GM21576 (cell line): Measurements from ENCODE around the gene GULP1.

Experiments used
- ATAC-seq: cut with Tn5 transposase; IDR thresholded peaks from one replicate; pipeline ENCODE4 v1.9.1; 2021; ENCODE audit warnings: mild to moderate bottlenecking, moderate library complexity; ENCODE audit not compliant: unreplicated experiment

The GULP1 gene

DNA sequence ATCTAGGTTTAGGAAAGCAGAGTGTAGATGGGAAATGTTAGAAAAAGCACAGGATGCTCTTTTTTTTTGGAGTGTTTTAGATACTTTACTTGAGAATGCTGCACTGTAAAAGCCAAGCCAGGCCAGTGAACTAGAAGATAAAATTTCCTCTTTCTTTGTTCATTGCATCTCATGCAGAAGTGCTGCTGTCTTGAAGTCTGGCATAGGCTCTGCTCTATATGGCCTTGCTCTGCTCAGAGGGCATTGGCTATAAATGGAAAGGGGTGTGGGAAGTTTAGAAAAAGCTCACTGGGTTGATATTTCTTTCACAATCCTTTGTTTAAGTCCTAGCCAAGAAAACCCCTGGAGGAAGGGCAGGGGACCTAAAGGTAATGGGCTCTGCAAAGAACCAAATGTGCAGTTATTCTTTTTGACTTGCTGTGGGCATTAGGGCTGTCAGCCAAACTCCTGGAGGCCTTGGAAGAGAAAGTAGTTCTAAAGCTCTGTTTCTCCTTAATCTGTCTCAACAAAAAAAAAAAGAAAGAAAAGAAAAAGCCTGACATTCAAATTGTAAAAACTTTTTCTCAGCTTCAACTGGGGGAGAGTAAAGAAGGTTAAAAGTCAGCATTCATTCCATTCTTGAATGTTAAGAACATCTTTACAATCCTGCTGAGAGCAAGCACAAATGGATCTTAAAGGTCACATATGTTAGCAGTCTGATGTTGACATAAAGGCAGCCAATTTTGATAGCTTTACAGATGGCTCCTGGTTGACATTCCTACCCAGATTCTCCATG, 338.3 kb downstream of the GULP1 start:
- ATAC-seq = no peak

DNA sequence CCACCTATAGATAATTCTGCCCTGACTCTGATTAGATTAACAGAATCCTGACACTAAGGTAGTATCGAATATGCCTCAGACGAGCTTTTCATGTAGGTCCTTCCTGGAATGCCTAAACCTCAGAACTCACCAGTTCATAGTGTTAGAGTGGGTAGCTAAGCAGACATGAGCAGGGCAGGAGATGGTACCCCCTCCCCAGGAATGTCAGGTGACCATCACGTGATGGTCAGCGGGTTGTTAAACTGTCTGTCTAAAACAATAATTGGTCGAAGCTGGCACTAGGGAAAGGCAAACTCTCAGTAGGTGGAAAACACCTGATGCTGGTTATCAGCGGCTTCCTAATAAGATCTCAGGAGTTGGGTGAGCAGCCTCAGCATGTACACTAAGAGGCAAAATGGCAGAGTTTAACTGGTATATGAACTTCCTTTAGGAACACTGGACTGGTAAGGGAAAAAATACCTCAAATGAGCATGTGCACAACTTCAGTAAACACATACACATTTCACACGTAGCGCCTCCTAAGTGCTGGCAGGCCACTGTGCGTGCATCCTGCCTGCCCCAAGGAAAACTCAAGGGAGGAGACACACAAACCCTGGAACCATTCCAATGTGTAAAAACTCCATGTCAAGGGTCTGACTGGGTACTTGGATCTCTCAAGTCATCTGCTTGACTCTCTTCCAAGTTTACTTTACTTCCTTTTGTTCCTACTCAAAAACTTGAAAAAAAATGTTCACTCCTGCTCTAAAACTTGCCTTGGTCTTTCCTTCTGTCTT, 339.5 kb downstream of the GULP1 start:
- no peak for ATAC-seq

DNA sequence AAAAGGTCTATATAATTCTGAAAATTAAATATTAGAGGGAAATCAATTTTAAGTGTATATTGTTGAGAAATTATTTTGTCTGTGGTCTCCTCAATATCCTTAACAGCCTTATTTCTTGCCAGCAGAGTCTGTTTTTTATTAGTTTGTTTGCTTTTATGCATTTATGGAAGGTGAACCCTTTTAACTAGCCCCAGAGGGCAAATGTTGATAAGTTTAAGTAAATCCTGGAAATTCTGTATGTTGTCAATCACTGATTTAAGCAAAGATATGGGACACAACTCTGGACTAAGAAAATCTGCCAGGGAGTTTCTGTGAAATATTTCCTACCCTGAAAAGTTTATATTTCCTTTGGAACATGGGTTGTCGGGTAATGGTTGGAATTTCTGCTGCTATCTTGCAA, 343.0 kb downstream of the GULP1 start:
- ATAC-seq = no peak
